Nephron progenitor cell (in vitro differentiated cells): ENCODE data around the gene MINDY4.

Source experiments
- DNase-seq: peaks from one replicate; pipeline ENCODE4 v3.0.0; 2021
- H3K27ac Mint-ChIP-seq: 2 replicates; pipeline ENCODE4 v1.8.0; 2021; ENCODE audit warnings: mild to moderate bottlenecking, moderate library complexity, mixed read lengths
- H3K27me3 Mint-ChIP-seq: 2 replicates; pipeline ENCODE4 v1.8.0; 2021; ENCODE audit warnings: mild to moderate bottlenecking, low read depth, mixed read lengths; ENCODE audit not compliant: poor library complexity
- H3K36me3 Mint-ChIP-seq: 2 replicates; pipeline ENCODE4 v1.8.0; 2021; ENCODE audit warnings: low read depth, mixed read lengths
- H3K4me1 Mint-ChIP-seq: 2 replicates; pipeline ENCODE4 v1.8.0; 2021; ENCODE audit warnings: mixed read lengths
- H3K4me3 Mint-ChIP-seq: 2 replicates; pipeline ENCODE4 v1.8.0; 2021; ENCODE audit warnings: mild to moderate bottlenecking, moderate library complexity, mixed read lengths
- H3K9me3 Mint-ChIP-seq: 2 replicates; pipeline ENCODE4 v1.8.0; 2021; ENCODE audit warnings: mild to moderate bottlenecking, moderate library complexity, mixed read lengths
- CTCF ChIP-seq: fragments of 200-600 bp; sonication (generic); IDR thresholded peaks from 2 replicates; pipeline ENCODE4 v1.5.0; 2021; ENCODE audit warnings: antibody characterized with exemption

MINDY4 gene

GRCh38 chr7:30881448-30881847 is 110.2 kb downstream of the MINDY4 start:
- H3K27ac Mint-ChIP-seq = no peak overlapping the region
- H3K4me1 Mint-ChIP-seq = peaks cover 66% of the 10 kb centered on the region
- H3K9me3 Mint-ChIP-seq = no peaks in the 10 kb centered on the region
- no peak overlapping the region for H3K4me3 Mint-ChIP-seq
- TF ChIP-seq CTCF = no peak
- no peaks in the 10 kb centered on the region for H3K36me3 Mint-ChIP-seq
- H3K27me3 Mint-ChIP-seq = peaks cover 4% of the 10 kb centered on the region
- DNase-seq = no peak

- H3K9me3 Mint-ChIP-seq = no peaks in the 10 kb centered on the region
- no peaks in the 10 kb centered on the region for H3K27me3 Mint-ChIP-seq
- peaks cover 77% of the 10 kb centered on the region for H3K4me1 Mint-ChIP-seq
- H3K27ac Mint-ChIP-seq = no peak overlapping the region
- DNase-seq = no peak
- no peak for TF ChIP-seq CTCF
- no peak overlapping the region for H3K4me3 Mint-ChIP-seq
- H3K36me3 Mint-ChIP-seq = peaks cover 1% of the 10 kb centered on the region
Measured at GRCh38 chr7:30884881-30885280, 113.7 kb downstream of the MINDY4 start.

- no peak for TF ChIP-seq CTCF
- Mint-ChIP-seq H3K4me3 (no peak overlapping the region), H3K4me1 (peaks cover 60% of the 10 kb centered on the region), H3K36me3 (peaks cover 10% of the 10 kb centered on the region), H3K27ac (no peak overlapping the region), H3K9me3 (peaks cover 7% of the 10 kb centered on the region), H3K27me3 (no peaks in the 10 kb centered on the region)
- DNase-seq = no peak
Measured at GRCh38 chr7:30886608-30887011, 115.4 kb downstream of the MINDY4 start.

GRCh38 chr7:30887464-30887872 is 116.3 kb downstream of the MINDY4 start:
- no peak for TF ChIP-seq CTCF
- peak overlapping the region; percentile 39 for H3K27ac Mint-ChIP-seq
- peaks cover 9% of the 10 kb centered on the region for H3K9me3 Mint-ChIP-seq
- no peaks in the 10 kb centered on the region for H3K27me3 Mint-ChIP-seq
- peaks cover 10% of the 10 kb centered on the region for H3K36me3 Mint-ChIP-seq
- peaks cover 56% of the 10 kb centered on the region for H3K4me1 Mint-ChIP-seq
- peak overlapping the region; percentile 21 for H3K4me3 Mint-ChIP-seq
- DNase-seq = no peak

- Mint-ChIP-seq H3K9me3 (peaks cover 9% of the 10 kb centered on the region), H3K4me3 (no peak overlapping the region)
Measured at GRCh38 chr7:30888747-30889146, 117.5 kb downstream of the MINDY4 start.

More at GRCh38 chr7:30888747-30889146, 117.5 kb downstream of the MINDY4 start:
- no peak for DNase-seq
- H3K27me3 Mint-ChIP-seq = peaks cover 3% of the 10 kb centered on the region
- peak overlapping the region; percentile 33 for H3K27ac Mint-ChIP-seq
- TF ChIP-seq CTCF = no peak
- peaks cover 60% of the 10 kb centered on the region for H3K4me1 Mint-ChIP-seq
- H3K36me3 Mint-ChIP-seq = peaks cover 10% of the 10 kb centered on the region
